ENCODE results near the gene NTM.

- TF ChIP-seq CTCF (tag by site-specific recombination; IDR thresholded peaks at IDR 0.05) (no peak), ZNF76 (tag by site-specific recombination; IDR thresholded peaks at IDR 0.05; ENCODE audit: borderline replicate concordance, low read depth) (no peak), ZNF169 (tag by site-specific recombination; IDR thresholded peaks at IDR 0.05) (no peak), SP2 (tag by site-specific recombination; IDR thresholded peaks at IDR 0.05) (no peak)
Observed at GRCh38 chr11:132228746-132229325, 858.4 kb downstream of the NTM start.

Measured in HEK293 (cell line).